Eye (tissue), 1 donor: ENCODE data around the gene C1QTNF3.
"Not testable (repeated sequence)": the region's sequence is repeated elsewhere in the genome, so short reads cannot be mapped to it uniquely, and the experiment has no call there.

Experiments
- DNase-seq: peaks from one replicate; pipeline ENCODE4 v3.0.0-alpha.2; 2015

Gene C1QTNF3

DNA sequence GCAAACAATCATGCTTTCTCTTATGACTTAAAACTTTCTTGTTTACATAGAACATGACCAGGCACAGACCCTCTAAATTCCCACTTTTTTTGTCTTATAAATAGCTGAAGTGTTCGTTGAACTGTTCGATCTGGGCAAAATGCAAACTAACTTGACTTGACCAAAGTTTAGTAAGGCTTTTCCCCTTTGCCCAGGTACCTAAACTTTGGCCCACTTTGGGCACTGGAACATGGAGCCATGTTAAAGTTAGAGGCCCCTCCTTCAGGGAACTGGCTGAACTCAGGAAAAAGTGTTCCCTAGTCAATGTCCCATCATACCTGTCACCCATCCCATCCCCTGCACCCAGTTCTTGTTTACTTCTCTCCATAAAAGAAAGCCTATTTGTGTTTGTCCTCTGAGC, 25.8 kb downstream of the C1QTNF3 start:
- no peak for DNase-seq

DNA sequence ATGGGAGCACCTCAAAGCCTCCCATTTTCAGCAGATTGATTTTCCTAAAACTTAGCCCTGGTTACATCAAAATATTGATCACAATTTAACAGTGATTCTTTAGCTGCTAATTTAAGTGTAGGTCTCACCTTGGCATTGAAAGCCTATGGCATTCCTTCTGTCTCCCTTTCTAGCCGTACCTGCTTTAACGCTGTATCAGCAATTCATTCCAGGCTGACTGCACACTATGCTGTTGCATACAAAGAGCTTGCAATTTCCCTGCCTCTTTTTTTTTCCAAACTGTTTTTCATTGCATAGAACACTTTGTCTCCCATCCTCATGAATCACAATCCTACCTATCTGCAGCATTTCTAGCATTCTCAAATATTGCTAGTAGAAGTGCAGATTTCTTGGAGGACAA, 26.3 kb downstream of the C1QTNF3 start:
- no peak for DNase-seq

DNA sequence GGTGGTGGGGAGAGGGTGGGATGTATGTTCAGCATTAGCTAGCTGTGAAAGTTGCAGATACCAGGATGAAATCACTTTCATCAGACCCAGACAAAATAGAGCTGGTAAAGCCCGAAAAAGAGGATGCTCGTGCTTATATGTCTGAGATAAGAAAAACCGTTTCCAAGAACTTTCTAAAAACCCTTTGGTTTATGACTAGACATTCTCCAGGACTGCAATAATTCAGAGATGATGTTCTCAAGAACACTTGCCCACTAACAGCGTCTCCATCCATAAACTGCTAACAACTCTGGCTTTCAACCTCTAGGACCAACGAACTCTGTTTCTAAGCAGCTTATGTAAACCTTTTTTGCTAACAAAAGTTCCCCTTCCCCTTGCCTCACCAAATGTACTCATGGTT, 26.8 kb downstream of the C1QTNF3 start:
- no peak for DNase-seq

DNA sequence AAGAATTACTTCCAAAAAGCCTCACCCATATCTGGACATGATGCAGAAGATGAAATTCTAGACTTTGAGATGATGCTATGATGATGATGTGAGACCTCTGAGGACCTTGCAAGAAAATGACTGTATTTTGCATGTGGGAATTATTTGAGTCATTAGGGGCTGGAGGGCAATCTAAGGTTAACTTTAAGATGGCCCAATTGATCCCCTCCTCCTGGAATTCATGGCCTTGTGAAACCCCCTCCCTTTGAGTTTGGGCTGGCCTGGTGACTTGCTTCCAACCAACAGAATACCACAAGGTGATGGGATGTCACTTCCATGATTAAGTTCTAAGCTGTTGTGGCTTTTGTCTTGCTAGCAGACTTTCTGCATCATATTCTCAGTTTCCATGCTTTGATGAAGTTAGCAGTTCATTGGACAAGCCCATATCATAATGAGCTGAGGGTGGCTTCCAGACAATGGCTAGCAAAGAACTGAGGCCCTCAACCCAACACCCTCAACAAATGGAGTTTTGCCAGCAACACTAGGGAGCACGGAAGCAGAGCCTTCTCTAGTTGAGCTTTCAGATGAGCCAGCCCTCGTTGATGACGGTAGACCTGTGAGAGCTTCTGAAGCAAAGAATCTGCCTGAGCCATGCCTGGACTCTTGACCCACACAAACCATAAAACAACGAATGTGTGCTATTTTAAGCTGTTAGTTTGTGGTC, 27.7 kb downstream of the C1QTNF3 start:
- no peak for DNase-seq

DNA sequence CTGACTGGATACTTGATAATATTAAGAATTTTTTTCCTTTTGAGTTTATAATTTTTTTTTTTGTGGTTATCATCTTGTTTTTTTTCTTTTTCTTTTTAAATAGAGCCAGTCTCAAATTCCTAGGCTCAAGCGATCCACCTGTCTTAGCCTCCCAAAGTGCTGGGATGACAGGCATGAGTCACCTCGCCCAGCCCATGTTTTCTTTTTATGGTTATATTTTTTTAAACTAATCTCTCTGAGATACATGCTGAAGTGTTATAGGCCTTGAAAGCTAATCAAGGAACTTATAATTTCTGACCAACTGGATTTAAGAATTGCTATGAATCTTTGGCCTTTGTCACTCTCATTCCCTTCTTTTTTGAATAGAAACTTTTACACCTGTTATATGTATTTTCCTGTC, 28.4 kb downstream of the C1QTNF3 start:
- DNase-seq = no peak

DNA sequence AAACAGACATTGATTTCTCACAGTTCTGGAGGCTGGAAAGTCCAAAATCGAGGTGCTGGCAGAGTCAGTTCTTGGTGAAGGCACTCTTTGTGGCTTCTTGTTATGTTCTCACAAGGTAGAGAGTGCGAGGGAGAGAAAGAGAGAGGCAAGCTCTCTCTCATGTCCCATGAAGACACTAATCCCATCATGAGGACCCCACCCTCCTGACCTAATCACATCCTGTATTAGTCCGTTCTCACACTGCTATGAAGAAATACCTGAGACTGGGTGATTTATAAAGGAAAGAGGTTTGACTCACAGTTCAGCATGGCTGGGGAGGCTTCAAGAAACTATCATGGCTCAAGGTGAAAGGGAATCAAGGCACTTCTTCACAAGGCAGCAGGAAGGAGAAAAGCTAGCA, 29.5 kb downstream of the C1QTNF3 start:
- no peak for DNase-seq

DNA sequence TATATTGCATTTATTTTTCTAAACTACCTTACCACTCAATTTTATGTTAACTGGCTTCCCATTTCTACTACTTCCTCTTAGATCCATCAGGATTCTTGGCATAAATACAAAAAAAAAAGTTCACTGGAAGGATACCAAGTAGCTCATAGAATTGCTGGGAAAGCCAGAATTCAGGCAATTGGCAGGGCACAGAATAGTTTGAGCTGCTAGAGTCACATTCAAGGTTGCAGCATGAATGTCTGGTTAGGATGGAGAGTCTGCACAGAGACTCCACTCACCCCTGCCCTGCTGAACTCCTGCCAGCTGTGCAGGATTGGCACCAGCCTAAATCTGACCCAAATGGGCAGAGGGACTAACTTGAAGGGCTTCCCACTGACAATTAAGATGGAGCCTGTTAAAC, 30.2 kb downstream of the C1QTNF3 start:
- peak; percentile 39 for DNase-seq

DNA sequence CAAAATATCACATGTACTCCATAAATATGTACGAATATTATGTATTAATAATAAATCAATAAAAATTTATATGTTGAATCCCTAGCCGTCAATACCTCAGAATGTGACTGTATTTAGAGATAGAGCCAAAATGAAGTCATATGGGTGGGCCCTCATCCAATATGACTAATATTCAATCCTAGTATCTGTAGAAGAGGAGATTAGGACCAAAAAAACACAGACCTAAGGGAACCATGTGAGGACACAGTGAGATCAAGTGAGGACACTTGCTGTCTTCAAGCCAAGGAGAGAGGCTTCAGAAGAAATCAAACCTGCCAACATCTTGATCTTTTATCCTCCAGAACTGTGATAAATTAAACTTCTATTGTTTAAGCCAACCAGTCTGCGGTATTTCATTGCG, 31.5 kb downstream of the C1QTNF3 start:
- no peak for DNase-seq

DNA sequence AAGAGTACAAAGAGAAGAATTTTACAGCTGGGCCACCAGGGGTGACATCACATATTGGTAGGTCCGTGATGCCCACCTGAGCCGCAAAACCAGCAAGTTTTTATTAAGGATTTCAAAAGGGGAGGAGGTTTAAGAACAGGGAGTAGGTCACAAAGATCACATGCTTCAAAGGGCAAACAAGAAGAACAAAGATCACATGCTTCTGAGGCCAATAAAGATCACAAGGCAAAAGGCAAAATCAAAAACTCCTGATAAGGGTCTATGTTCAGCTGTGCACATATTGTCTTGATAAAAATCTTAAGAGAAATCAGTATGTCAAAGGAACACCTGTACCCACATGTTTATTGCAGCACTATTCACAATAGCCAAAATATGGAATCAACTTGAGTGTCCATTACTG, 32.9 kb downstream of the C1QTNF3 start:
- DNase-seq = not testable (repeated sequence)

DNA sequence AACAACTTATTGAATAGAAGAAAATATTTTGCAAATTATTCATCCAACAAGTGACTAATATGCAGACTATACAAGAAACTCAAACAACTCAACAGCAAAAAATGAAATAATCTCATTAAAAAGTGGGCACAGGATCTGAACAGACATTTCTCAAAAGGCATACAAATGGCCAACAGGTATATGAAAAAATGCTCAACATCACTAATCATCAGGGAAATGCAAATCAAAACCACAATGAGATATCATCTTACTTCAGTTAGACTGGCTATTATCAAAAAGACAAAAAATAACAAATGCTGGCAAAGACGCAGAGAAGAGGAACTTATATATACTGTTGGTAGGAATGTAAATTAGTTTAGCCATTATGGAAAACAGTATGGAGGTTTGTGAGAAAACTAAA, 33.4 kb downstream of the C1QTNF3 start:
- DNase-seq = no peak

DNA sequence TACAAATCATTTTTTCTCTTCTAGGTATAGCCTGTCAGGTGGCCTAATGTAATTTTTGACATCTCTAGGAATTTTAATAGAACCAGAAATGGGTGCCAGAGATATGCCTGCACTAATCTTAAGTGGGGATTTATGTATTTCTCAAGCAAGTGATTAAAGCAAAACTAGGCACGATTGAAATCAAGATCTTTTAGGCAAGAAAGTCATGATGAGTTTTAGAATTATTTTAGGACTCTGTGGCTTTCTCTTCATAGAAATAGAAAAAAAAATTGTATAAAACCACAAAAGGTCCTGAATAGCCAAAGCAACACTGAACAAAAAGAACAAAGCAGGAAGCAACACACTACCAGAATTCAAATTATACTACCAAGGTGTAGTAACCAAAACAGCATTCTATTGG, 34.2 kb downstream of the C1QTNF3 start:
- no peak for DNase-seq

DNA sequence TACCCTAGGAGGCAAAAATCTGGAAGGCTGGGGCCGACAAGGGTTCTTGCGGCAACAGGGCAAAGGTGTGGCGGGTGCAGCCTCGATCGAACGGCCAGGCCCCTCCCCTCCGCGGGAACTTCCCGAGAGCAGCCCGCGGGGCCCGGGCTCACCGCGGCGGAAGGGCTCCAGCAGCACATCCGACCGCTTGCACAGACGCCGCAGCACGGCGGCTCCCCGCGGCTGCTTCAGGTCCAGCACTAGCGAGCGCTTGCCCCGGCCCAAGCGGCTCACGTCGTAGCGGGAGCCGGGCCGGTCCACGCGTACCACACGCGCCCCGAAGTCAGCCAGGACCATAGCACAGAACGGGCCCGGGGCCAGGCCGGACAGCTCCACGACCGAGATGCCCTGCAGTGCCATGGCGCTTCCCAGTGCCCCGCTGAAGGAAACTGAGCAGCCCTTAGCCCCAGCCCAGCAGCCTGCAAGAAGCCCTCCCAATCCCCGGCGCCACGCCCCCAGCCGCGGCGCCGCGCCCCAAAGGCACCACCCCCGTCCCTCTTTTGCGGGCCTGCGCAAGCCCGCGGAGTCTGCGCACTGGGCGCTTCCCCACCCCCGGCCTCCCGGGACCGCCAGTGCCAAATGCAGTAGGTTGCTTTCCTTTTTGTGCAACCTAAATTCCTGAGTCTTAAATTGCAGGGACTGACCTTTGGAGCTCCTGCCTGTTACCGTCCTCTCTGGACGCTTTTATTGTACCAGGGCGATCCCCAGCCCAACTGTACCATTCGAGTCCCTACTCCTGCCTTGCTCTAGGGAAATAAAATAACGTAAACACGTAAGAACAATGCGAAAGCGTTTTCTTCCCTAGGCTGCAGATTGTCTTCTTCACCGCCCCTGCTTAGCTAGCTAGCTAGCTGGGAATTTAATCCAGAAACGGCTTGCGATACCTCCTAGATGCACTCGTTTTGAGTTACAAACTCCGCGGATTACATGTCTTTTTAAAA, 35.1 kb downstream of the C1QTNF3 start, which contains the start of gene AMACR:
AMACR (minus strand) TSS at position 430 of the 980 bp plus-strand sequence; CDS start at position 399, 31 bp downstream.
- peak; percentile 97 for DNase-seq

DNA sequence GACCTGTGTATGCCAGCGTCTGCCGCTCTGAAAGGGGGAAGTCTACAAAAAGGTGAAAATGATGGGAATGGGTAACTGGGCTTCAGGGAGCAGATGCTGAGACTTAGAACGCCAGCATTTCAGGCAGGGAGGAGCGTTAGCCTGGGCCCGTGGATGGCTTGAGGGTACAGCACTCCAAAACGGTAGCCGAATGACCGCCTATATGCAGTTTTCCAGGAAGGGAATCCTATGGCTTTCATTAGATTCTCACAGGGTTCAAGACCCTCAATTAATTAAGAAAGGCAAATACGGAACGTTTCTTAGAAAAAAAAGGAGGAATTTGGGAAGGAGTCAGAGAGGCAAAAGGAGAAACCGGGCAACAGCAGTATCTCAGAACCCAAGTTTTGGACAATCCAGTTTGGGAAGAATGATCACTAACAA, 35.8 kb downstream of the C1QTNF3 start:
- DNase-seq = no peak

DNA sequence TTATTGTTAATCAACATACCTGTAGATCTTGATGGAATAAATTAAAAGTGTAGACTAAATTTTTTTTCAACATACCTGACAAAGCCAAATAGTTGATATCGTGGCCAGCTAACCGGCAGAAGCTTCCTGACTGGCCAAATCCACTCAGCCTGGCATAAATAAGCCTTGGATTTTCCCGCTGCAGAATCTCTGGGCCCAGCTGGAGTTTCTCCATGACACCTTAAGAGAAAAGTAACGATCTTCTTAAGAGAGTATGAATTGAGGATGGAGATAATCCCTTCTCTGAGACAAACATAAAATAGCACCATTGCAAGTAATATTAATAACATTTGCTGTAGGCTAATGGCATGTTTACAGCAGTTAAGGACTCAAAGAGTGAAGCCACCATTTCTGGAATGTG, 37.3 kb downstream of the C1QTNF3 start:
- DNase-seq = no peak

DNA sequence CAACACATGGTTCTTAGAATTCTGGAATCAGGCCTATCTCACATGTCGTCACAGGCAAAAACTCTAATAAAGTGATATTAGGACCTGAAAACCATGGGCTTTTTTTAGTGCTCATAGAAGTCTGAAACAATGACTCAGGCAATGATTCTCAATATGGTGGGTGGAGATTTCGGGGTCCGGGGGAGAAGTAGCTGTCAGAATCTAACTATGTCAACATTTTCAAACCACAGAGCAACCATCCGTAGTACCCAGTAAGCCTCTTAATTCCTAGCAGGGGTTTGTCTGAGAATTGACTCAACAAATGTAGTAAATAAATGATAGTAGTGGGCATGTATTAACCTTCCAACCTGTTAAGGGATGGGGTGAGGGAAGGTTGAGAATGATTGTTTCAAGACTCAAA, 37.8 kb downstream of the C1QTNF3 start:
- no peak for DNase-seq

DNA sequence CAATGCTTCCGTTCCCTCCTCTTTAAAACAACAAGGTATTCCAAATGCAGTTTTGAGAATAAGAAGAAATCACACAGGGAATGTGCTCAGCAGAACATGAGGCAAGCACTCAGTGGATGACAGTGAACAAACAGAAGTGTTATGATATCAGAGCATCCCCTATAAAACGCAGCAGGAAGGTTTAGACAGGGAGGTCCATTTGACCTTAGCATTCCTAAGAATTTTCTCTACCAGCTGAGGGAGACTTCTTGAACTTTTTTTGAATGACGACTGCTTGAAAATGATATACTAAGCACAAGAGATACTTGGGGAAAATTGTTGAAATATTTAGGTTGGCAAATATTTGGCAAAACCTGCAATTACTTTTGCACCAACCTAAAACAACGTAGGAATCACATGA, 39.1 kb downstream of the C1QTNF3 start:
- DNase-seq = no peak

DNA sequence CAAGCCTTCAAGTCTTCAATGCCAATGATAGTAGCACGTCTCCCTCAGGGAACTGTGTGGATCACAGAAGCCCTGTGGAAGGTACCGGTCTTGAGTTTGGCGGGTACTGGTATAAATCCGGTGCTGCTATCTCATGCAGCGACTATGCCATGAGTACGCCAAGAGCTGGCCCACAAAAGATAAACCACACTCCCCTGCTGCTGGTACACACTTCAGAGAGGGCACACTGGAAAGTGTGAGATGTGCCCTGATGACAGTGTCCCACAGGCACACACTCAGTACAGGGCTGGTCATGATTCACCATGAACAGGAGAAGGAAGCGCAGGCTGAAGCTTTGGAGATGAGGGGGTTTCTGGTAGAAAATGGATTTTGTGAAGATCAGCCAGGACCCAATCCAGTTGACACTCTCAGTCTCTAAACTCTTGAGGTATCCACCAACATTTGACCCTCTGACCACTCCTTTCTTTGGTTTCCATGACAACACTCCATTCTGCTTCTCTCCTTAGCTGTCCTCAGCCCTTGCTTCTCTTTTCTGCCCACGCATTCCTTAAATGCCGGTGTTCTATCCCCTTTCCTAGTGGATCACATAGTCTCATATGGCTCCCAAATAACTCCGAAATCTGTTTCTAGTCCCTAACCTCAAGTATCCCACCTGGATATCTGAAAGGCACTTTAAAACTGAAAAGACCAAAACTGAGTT, 40.2 kb downstream of the C1QTNF3 start:
- DNase-seq = no peak

DNA sequence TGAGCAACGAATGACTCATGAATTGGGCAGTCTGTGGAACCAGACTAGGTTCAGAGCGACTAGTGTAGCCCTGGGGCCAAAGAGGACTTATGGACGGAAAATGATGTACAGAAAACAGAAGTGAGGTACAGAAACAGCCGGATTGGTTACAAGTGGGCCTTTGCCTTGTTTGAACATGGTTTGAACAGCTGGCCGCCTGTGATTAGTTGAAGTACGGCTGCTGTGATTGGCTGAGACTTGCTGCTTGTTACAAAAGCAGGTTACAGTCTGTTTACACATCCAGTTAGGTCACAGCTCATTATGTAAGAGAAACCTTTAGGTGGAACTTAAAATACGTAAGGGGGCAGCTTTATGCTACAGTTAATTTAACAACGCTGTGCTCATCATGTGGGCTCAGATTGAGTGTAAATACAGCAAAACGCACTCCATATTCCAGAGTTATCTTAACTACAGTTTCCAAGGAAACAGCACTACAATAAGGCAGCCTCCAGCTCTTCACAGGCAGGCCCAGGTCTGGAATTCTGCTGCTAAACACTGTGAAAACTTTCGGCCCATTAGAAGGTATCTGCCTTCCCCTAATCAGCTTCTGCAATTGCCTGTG, 41.7 kb downstream of the C1QTNF3 start:
- peak; percentile 59 for DNase-seq

DNA sequence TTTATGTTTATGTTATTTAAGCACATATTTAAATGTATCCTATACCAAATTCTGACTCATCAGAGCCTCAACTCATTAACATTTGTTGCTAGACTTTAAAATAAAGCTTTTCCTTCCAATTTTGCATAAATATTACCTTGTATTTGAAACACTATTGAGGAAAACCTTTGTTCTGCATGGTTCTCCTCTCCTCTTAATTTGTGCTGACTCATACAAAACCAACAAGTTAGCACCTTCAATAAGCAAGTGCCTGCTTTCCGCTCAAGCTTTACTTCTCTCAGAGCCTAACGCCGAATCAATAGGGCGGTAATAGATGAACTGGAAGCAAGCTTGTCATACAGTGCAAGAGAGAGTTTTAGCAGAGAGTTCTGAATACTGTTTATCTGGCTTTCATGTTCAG, 43.0 kb downstream of the C1QTNF3 start:
- no peak for DNase-seq

DNA sequence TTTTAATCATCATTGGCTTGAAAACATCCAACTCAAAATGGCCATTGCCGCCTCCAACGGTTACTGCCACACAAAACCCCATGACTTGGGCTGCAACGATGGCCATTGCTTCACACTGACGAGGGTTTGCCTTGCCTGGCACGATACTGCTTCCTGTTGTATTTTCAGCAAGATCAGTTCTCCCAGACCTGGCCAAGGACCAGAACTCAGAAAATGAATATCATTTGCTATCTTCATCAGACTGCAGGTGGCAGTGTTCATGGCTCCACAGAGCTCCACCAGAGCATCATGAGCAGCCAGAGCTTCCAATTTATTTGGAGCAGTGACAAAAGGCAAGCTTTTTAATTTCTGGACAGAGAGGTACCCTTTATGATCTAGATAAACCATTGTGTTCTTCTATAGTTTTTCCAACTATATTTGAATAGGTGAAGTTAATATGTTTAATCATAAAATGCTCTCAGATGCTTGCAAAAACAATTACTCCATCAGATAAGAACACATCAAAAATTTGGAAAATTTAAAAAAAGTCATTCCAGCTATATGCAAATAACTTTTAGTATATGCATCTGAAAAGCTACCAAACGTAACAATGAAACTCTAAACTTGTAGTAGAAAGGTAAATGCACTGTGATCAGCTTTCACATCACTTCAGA, 45.6 kb downstream of the C1QTNF3 start:
- peak; percentile 80 for DNase-seq

DNA sequence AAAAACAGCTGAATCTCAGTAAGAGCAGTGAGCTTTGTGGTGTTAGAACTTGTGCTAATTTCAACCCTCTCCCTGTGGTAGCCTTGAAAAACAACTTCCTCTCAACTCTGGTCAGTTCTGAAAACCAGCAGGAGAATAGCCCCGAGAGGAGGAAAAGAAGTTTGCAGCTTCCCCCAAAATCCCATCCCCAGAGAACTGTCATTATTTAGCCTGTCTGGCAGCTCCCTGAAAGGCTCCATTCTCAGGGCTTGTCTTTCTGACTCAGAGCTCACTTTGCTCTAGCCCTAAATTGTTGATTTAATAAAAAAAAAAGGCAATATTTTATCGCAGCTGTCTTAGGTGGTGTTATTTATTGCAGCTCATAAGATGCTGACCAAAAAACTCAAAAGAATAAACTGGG, 47.1 kb downstream of the C1QTNF3 start:
- no peak for DNase-seq

DNA sequence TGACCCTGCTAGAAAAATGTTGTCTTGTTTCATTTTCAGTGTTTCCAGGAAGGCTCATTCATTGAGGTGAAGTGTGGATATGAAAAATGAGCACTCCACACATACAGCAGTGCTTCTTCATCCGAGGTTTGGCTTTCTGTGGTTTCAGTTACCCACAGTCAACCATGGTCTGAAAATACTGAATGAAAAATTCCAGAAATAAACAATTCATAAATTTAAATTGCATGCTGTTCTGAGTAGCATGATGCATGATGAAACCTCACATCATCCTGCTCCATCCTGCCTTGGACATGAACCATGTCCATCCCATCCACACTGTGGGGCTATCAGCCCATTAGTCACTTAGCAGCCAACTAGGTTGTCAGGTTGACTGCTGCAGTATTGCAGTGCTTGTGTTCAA, 48.2 kb downstream of the C1QTNF3 start:
- no peak for DNase-seq
